HG03139 (cell line): ENCODE data around the gene ROM1.
"Not testable (repeated sequence)": the region's sequence is repeated elsewhere in the genome, so short reads cannot be mapped to it uniquely, and the experiment has no call there.

Experiments
- ATAC-seq: cut with Tn5 transposase; IDR thresholded peaks from one replicate; pipeline ENCODE4 v1.9.1; 2021; ENCODE audit not compliant: unreplicated experiment

ROM1 gene

GRCh38 chr11:62585356-62585755, 27.7 kb upstream of the ROM1 start:
- not testable (repeated sequence) for ATAC-seq

GRCh38 chr11:62588966-62589637, 24.0 kb upstream of the ROM1 start:
- no peak for ATAC-seq

GRCh38 chr11:62591448-62592145, 21.5 kb upstream of the ROM1 start, which contains the start of gene TUT1:
Gene TUT1, minus strand, starts transcription at chr11:62591523. Its CDS starts 38 bp downstream, at chr11:62591485.
- ATAC-seq = peak; percentile 84

GRCh38 chr11:62592146-62592815, 20.8 kb upstream of the ROM1 start:
- ATAC-seq = peak; percentile 7

- no peak for ATAC-seq
Measured at GRCh38 chr11:62592989-62593421, 20.1 kb upstream of the ROM1 start.

GRCh38 chr11:62593434-62594044, 19.5 kb upstream of the ROM1 start:
- ATAC-seq = no peak

- no peak for ATAC-seq
Measured at GRCh38 chr11:62595124-62595523, 17.9 kb upstream of the ROM1 start.

DNA sequence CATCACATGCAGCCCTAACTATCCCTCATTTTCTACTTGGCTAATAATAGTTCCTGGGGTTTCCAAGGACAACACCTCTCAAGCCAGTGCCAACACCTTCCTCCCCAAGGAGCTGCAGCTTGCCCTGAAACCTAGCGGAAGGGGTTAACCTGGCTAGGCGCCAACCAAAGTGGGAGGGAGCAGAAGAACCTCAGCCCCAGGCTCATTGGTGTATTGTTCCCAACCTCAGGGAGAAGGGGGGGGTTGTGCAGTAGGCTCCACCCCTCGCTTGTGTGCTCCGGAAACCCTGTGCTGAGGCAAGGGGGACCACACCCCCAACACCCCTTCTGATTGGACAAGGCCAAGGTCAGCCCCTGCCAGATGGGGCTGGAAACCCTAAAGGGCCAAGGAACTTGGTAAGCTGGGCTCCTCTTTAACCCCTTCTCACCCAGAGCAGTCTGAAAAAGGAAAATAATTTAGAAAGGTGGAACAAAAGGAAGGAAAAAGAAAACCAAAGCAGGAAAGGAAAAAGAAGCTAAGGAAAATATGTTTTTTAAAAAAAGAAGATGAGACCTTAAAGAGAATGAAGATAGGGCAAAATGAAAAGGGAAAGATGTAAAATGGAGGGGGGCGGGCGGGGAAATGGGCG, 13.9 kb upstream of the ROM1 start:
- ATAC-seq = peak; percentile 39

DNA sequence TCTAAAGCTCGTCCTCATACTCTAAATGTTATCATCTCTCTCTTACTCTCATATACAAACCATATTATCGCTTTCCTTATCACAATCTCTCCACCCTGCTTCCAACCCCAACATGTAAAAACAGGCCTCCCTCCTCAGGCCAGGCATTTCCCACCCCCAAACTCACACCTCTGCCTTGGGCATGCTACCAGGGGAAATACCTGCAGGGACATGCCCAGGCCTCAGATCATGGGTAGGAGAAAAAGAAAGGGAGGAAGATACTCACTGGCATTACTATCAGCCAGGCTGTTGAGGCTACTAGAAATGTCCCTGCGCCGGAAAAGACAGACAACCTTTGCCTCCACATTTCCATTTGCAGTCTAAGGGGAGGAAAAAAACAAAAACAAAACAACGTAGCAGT, 13.2 kb upstream of the ROM1 start:
- no peak for ATAC-seq

- no peak for ATAC-seq
Measured at GRCh38 chr11:62600367-62601121, 12.5 kb upstream of the ROM1 start.

GRCh38 chr11:62601122-62601371, 12.0 kb upstream of the ROM1 start:
- ATAC-seq = peak; percentile 4

GRCh38 chr11:62601372-62602140, 11.5 kb upstream of the ROM1 start, which contains the start of gene MTA2:
Gene MTA2, minus strand, starts transcription at chr11:62601865. Its CDS starts 415 bp downstream, at chr11:62601450.
- ATAC-seq = peak; percentile 64

GRCh38 chr11:62602141-62603071, 10.7 kb upstream of the ROM1 start:
- ATAC-seq = no peak

GRCh38 chr11:62603072-62603408, 10.0 kb upstream of the ROM1 start:
- no peak for ATAC-seq

- no peak for ATAC-seq
Measured at GRCh38 chr11:62603776-62604299, 9.2 kb upstream of the ROM1 start.

DNA sequence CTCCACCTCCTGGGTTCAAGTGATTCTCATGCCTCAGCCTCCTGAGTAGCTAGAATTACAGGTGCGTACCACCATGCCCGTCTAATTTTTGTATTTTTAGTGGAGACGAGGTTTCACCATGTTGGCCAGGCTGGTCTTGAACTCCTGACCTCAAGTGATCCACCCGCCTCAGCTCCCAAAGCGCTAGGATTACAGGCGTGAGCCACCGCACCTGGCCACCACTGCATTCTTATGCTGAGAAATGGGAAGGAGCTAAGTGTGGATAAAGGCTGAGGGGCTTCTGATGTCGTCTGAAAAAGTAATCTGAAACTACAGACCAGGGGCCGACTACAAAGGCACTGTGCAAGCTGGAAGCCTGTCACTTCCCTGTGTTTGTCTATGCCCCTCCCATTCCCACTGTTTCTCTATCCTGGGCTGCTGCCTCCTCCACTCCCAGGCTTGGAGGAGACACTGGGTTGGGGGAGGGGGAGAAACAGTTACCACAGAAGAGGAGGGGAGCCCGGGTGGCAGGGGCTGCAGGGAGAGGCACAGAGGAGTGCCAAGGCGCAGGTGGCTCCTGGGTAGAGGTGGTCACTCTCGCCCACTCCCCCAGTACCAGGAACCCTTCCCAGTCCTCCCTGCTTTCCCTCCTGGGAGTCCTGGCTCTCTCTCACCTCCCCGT, 8.5 kb upstream of the ROM1 start:
- ATAC-seq = no peak

DNA sequence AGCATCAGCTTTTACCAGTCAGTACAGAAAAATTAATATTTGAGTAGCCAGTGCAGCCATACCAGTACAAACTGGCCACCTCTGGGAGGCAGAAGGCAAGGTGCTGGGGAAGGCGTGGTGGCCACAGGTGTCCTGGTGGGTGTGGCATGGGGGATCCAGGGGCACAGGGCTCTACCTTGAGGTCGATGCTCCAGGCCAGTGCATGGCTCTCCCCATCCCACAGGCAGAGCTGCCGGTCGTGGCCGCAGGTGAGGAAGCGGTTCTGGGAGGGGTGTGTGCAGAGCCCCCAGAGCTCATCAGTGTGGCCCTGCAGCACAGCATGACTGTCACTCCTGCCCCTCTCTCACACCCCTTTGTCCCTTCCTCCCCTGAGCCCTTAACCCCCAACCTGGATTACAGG, 7.6 kb upstream of the ROM1 start:
- no peak for ATAC-seq

GRCh38 chr11:62605902-62606301, 7.2 kb upstream of the ROM1 start:
- no peak for ATAC-seq
